ENCODE results near the gene LRRC61. TPM values are rescaled to one million over a fixed set of nuclear protein-coding genes. Genes with fewer than 3 reads are reported as not detected.
"Not testable (repeated sequence)": the region's sequence is repeated elsewhere in the genome, so short reads cannot be mapped to it uniquely, and the experiment has no call there.

LRRC61 gene
- total RNA-seq, 4 donors from 2014 or later, result 5.9 to 41.2 (median 15.3) TPM

DNA sequence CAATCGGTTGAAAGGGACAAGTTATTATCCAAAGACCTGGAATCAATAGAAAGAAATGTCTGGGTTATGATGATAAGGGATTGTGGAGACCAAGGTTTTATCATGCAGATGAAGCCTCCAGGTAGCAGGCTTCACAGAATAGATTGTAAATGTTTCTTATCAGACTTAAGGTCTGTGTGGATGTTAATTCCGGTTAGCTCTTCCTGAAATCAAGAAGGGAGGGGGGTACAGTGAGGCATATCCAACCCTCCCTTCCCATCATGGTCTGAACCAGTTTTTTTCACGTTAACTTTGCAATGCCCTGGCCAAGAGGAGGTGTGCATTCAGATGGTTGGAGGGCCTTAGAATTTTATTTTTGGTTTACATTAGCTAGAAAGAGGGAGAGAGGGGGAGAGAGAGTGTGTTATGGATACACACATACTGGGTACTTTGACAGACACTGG, 9.8 kb upstream of the LRRC61 start:
- no peak overlapping the region for H3K27ac ChIP-seq
- no peak for DNase-seq
- H3K4me1 ChIP-seq, result no peaks in the 10 kb centered on the region
- H3K4me3 ChIP-seq, result no peak overlapping the region
- H3K27me3 ChIP-seq, result no peaks in the 10 kb centered on the region
- TF ChIP-seq, protein P1, sequence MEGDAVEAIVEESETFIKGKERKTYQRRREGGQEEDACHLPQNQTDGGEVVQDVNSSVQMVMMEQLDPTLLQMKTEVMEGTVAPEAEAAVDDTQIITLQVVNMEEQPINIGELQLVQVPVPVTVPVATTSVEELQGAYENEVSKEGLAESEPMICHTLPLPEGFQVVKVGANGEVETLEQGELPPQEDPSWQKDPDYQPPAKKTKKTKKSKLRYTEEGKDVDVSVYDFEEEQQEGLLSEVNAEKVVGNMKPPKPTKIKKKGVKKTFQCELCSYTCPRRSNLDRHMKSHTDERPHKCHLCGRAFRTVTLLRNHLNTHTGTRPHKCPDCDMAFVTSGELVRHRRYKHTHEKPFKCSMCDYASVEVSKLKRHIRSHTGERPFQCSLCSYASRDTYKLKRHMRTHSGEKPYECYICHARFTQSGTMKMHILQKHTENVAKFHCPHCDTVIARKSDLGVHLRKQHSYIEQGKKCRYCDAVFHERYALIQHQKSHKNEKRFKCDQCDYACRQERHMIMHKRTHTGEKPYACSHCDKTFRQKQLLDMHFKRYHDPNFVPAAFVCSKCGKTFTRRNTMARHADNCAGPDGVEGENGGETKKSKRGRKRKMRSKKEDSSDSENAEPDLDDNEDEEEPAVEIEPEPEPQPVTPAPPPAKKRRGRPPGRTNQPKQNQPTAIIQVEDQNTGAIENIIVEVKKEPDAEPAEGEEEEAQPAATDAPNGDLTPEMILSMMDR (IDR thresholded peaks at IDR 0.05), result no peak
- TF ChIP-seq POLR2A (IDR thresholded peaks at IDR 0.05), result no peak
- no peaks in the 10 kb centered on the region for H3K36me3 ChIP-seq
- no peaks in the 10 kb centered on the region for H3K9me3 ChIP-seq
- intact Hi-C loops (cut with DNase I; ENCODE audit: low total_unique reads), result no loop called here

DNA sequence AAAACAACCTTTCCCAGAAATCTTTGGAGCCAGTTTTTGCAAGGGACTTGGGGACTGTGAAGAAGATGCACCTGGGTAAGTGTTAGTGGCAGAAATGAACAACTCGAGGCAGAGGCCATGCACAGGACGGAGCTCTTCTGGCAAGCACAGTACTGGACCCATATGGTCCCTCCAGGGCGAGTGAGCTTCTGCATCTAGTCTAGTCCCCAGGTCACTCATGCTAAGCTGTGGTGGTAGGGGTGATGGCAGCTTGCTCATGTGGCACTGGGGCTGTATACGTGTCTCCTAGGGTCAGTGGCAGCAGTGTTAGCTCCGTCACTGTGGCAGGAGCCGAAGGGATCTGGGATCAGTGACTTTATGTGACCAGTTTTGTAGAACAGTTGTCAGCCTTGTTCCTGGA, 9.3 kb upstream of the LRRC61 start:
- no peak for TF ChIP-seq POLR2A (IDR thresholded peaks at IDR 0.05)
- TF ChIP-seq, protein P1 (IDR thresholded peaks at IDR 0.05), result no peak
- Histone ChIP-seq H3K36me3 (no peaks in the 10 kb centered on the region), H3K4me3 (no peak overlapping the region), H3K4me1 (no peaks in the 10 kb centered on the region), H3K27me3 (no peaks in the 10 kb centered on the region), H3K27ac (no peak overlapping the region), H3K9me3 (no peaks in the 10 kb centered on the region)
- no peak for DNase-seq
- intact Hi-C loops (cut with DNase I; ENCODE audit: low total_unique reads), result no loop called here

DNA sequence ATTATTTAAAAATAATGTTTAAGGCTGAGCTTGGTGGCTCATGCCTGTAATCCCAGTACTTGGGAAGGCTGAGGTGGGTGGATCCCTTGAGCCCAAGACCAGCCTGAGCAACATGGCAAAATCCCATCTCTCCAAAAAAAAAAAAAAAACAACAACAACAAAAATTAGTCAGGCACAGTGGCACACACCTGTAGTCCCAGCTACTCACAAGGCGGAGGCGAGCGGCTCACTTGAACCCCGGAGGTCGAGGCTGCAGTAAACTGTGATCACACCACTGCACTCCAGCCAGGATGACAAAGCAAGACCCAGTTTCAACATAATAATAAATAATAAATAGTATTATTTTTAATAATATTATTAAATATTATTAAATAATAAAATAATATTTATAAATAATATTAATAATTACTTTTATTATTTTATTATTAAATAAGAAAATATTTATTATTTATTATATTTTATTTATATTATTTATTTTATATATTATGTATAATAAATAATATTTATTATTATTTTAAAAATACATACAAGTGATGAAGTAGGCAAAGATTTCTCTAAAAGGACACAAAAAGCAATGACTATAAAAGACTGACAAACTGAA, 8.4 kb upstream of the LRRC61 start:
- intact Hi-C loops (cut with DNase I; ENCODE audit: low total_unique reads), result no loop called here
- no peaks in the 10 kb centered on the region for H3K4me1 ChIP-seq
- H3K27me3 ChIP-seq, result no peaks in the 10 kb centered on the region
- H3K27ac ChIP-seq, result no peak overlapping the region
- H3K36me3 ChIP-seq, result no peaks in the 10 kb centered on the region
- TF ChIP-seq, protein P1 (IDR thresholded peaks at IDR 0.05), result no peak
- no peak overlapping the region for H3K4me3 ChIP-seq
- no peaks in the 10 kb centered on the region for H3K9me3 ChIP-seq
- no peak for DNase-seq

DNA sequence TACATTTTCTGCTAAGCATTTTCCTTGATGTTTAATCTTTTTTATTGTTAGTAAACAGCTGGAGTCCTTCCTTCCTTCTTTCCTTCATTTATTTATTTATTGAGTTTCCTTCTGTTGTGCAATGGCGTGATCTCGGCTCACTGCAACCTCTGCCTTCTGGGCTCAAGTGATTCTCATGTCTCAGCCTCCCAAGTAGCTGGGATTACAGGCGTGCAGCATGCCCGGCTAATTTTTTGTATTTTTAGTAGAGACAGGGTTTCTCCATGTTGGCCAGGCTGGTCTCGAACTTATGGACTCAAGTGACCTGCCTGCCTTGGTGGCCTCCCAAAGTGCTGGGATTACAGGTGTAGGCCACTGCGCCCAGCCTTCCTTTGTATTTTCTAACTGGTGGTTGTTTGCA, 6.2 kb upstream of the LRRC61 start:
- H3K27me3 ChIP-seq; H3K4me1 ChIP-seq; DNase-seq; H3K36me3 ChIP-seq; H3K9me3 ChIP-seq; H3K27ac ChIP-seq; intact Hi-C loops (cut with DNase I; ENCODE audit: low total_unique reads); H3K4me3 ChIP-seq: not testable (repeated sequence)

DNA sequence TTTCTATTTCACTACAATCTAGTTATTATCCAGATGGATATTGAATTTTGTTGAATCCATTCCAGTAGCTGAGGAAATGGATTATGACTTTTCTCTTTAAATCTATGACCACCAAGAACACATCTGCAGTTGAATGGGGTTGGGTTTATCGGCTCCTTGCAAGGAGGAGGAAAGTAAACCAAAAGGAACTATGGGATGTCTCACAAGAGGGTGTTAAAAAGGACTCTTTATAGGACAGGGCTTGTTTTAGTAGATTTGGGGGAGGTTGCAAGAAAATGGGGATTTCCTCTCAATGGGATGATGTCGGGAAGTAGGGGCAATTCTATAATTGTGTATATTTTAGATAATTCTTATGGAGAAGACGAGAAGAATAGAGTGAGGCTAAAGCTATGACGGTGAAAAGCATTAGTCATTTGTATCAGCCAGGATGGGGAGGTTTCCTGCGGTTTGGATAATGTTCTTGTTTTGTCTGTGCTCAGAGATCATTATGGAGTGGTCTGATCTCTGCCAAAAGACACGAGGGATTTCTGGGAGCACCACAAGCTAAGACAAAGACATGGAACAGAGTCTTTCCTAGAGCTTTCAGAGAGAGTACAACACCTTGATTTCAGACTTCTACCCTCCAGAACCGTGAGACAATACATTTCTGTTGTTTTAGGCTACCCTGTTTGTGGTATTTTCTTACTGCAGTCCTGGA, 5.3 kb upstream of the LRRC61 start:
- H3K27me3 ChIP-seq, result no peaks in the 10 kb centered on the region
- intact Hi-C loops (cut with DNase I; ENCODE audit: low total_unique reads), result no loop called here
- no peak for DNase-seq
- no peak overlapping the region for H3K4me3 ChIP-seq
- no peaks in the 10 kb centered on the region for H3K9me3 ChIP-seq
- H3K36me3 ChIP-seq, result no peaks in the 10 kb centered on the region
- TF ChIP-seq, protein P1 (IDR thresholded peaks at IDR 0.05), result no peak
- no peak for TF ChIP-seq POLR2A (IDR thresholded peaks at IDR 0.05)
- H3K4me1 ChIP-seq, result no peaks in the 10 kb centered on the region
- no peak overlapping the region for H3K27ac ChIP-seq
